Stomach smooth muscle (tissue), 2 donors: Measurements from ENCODE around the gene SLC22A23.

Experiments used
- H3K27ac ChIP-seq: one replicate; pipeline ENCODE4 v1.7.0; 2013; ENCODE audit warnings: mild to moderate bottlenecking, low read length, inconsistent platforms
- H3K27me3 ChIP-seq, 2 donors: one replicate each; pipeline ENCODE4 v1.7.0; 2013; ENCODE audit warnings: low read length in 2 of 2; ENCODE audit not compliant: insufficient read depth in 2 of 2, control insufficient read depth in 1 of 2
- H3K36me3 ChIP-seq, 2 donors: one replicate each; pipeline ENCODE4 v1.7.0; 2013; ENCODE audit warnings: low read length in 2 of 2; ENCODE audit not compliant: control insufficient read depth in 2 of 2, insufficient read depth in 2 of 2
- H3K4me1 ChIP-seq: one replicate; pipeline ENCODE4 v1.7.0; 2013; ENCODE audit warnings: low read length; ENCODE audit not compliant: control insufficient read depth, insufficient read depth
- H3K4me3 ChIP-seq, 2 donors: one replicate each; pipeline ENCODE4 v1.7.0; 2013; ENCODE audit warnings: low read length in 2 of 2
- H3K9ac ChIP-seq, 2 donors: one replicate each; pipeline ENCODE4 v1.7.0; 2013; ENCODE audit warnings: low read length in 2 of 2, mild to moderate bottlenecking in 1 of 2
- H3K9me3 ChIP-seq, 2 donors: one replicate each; pipeline ENCODE4 v1.7.0; 2013; ENCODE audit warnings: low read length in 2 of 2; ENCODE audit not compliant: control insufficient read depth in 2 of 2
- donor health status: healthy.
- donor health status: Pancreatic carcinoma.

SLC22A23 gene

DNA sequence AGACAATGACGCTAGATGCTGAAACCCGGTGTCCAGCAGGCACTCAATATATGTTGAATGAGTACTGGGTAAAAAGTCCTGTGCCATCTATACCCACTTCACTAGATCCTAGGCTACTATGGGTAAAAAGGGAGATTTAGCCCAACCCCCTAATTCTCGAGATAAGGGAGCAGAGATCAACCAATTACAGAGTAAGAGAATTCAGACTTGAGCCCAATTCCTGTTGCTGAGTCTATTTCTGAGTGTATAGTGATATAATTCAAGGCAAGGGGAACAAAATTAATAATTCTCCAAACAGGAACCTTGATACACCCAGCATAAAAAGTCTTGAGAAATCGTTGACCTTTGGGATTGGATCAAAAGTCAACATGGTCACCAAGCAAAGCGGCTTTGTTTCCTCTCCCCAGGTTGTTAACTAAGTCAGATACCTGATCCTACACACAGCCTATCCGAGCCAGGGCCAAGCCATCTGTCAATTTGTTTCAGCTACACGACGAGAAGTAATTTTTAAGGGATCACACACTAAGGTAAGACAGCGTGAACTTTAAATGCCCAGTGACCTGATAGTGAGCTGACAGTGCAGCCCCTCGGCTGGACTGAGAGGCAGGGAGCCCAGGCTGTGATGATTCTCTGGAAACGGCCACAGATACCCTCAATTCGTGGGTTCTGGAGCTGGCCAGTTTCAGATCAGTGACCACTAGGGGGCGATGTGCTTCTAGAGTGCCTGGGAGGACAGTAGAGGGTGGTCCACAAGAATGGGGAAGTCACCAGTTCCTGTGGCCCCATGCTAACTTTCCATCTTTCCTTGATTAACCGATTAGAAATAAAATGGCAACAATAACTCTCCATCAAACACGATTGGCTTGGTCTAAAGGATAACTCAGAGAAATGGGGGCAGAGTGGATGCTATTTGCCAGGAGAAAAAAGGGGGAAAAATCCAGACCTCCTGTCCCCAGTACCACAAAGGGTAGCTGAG, 46.2 kb downstream of the SLC22A23 start:
- Histone ChIP-seq H3K27ac (no peak overlapping the region), H3K9me3 (peaks cover 0 to 4% of the 10 kb centered on the region in 2 donors), H3K27me3 (no peaks in the 10 kb centered on the region), H3K36me3 (peaks cover 2 to 9% of the 10 kb centered on the region in 2 donors), H3K4me1 (no peaks in the 10 kb centered on the region), H3K9ac (no peak overlapping the region), H3K4me3 (no peak overlapping the region)

DNA sequence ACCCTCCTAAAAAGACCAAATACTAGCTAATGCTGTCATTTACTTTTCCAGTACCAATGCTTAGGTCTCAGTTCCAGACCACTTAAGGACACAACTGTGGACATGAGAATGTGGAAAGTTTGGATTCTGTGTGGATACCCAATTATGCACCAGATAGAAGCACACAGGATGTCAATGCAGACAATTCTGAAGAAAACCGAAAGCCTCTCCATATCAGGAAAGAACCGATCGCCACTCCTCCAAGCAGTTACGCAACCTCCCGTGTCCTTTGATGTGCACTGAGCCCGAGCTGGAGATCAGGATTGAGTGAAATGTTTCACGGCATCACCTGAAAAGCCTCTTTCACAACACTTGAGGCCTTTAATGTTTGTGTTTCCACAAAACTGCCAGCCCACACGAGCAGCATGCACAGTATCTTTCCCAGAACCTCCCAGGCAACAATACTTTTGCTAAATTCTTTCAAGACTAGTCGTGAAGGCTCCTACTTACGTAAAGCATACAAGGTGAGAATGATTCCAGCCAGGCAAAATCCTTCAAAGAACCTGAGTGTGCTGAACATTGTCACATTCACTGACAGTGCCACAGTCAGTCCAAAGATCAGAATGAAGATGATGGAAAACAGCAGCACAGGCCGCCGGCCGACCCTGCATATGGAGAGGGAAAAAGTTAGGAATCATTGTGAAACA, 47.0 kb downstream of the SLC22A23 start:
- Histone ChIP-seq H3K4me1 (no peaks in the 10 kb centered on the region), H3K36me3 (peaks cover 2 to 9% of the 10 kb centered on the region in 2 donors), H3K27ac (no peak overlapping the region), H3K27me3 (no peaks in the 10 kb centered on the region), H3K9me3 (peaks cover 0 to 4% of the 10 kb centered on the region in 2 donors), H3K9ac (no peak overlapping the region), H3K4me3 (no peak overlapping the region)

DNA sequence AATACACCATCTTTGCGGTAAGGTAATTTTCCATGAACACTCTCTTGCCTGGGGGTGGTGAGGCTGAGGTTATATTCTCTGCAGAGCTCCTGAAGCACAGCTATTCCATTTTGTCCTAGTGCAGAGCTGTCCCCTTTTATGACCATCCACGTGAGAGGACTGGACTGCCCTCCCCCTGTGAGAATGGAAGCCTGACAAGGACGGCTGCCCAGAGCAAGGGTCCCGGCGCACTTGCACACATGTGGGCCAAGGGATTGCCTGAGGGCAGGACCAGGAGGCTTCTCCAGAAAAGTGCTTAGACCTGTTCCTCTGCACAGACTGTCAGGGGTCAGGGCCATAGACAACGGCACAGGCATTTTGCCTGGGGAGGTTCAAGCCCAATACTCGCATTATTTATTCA, 48.2 kb downstream of the SLC22A23 start:
- no peak overlapping the region for H3K9ac ChIP-seq
- H3K4me1 ChIP-seq, result no peaks in the 10 kb centered on the region
- H3K9me3 ChIP-seq, result peaks cover 0 to 4% of the 10 kb centered on the region in 2 donors
- H3K36me3 ChIP-seq, result peaks cover 2 to 9% of the 10 kb centered on the region in 2 donors
- H3K27ac ChIP-seq, result no peak overlapping the region
- H3K27me3 ChIP-seq, result no peaks in the 10 kb centered on the region
- no peak overlapping the region for H3K4me3 ChIP-seq

GRCh38 chr6:3407840-3408239, 49.0 kb downstream of the SLC22A23 start:
- no peaks in the 10 kb centered on the region for H3K4me1 ChIP-seq
- H3K9me3 ChIP-seq, result peaks cover 0 to 4% of the 10 kb centered on the region in 2 donors
- H3K36me3 ChIP-seq, result peaks cover 2 to 7% of the 10 kb centered on the region in 2 donors
- H3K27ac ChIP-seq, result no peak overlapping the region
- no peak overlapping the region for H3K9ac ChIP-seq
- H3K4me3 ChIP-seq, result no peak overlapping the region
- no peaks in the 10 kb centered on the region for H3K27me3 ChIP-seq

DNA sequence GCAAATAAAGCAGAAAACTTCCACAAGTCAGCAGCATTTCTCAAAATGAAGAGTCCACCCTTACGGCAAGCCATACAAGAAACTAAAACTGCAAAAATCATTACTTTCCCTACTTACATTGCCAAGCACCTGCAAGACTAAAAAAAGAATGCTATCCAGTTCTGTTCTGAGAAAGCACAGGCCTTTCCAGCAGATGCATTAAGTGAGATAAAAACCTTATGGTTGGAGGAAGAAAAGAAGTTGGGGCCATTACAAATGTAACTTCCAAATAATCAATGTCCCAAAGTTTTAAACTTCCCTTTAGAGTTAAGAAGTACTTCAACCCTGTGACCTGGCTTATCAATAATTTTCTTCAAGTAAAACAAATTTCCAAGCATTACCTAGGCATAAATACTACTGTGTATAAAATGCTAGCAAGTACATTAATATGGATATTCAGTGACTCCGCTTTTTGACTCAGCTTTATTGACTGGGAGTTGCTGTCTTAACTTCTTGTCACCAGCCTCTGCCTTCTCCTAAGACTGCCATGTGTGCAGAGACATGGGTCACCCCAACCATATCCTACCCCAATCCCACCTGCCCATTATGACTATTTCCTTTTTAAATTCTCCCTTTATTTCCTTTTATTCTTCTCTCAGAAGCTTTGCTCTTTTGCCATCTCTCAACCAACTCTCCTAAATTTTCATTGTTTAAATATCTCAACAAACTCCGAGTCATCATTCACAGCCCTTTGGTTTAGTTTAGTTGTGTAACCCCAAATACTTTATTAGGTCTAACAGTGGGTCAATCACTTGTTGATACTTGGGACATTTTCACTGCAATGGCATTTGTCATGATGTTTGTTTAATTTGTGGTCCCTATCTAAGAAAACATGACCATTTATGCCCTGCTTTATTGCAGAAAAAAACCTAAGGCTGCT, 49.7 kb downstream of the SLC22A23 start:
- no peaks in the 10 kb centered on the region for H3K9me3 ChIP-seq
- no peak overlapping the region for H3K9ac ChIP-seq
- H3K27ac ChIP-seq, result no peak overlapping the region
- H3K4me1 ChIP-seq, result no peaks in the 10 kb centered on the region
- no peaks in the 10 kb centered on the region for H3K27me3 ChIP-seq
- H3K36me3 ChIP-seq, result peaks cover 0 to 3% of the 10 kb centered on the region in 2 donors
- no peak overlapping the region for H3K4me3 ChIP-seq

GRCh38 chr6:3406362-3406821, 50.5 kb downstream of the SLC22A23 start:
- no peak overlapping the region for H3K9ac ChIP-seq
- peaks cover 0 to 3% of the 10 kb centered on the region in 2 donors for H3K36me3 ChIP-seq
- H3K4me1 ChIP-seq, result no peaks in the 10 kb centered on the region
- H3K9me3 ChIP-seq, result no peaks in the 10 kb centered on the region
- no peak overlapping the region for H3K4me3 ChIP-seq
- no peak overlapping the region for H3K27ac ChIP-seq
- H3K27me3 ChIP-seq, result no peaks in the 10 kb centered on the region

DNA sequence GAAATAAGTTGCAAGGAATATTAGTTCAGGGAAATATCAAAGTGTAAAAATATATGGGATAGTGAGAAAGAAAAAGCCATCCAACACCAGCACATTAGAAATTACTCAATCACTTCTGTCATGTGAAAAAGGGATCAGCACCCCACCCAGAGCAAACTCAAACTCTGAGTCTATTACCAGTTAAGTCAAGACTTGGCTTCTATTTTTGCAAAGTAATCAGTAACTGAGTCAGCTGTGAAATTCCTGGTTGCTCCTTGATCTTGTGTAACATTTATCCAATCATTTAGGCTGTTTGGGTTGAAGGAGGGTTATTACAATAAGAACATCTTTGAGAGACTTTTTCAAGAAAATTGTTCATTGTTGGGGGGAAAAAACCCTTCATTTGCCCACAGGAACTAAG, 51.2 kb downstream of the SLC22A23 start:
- Histone ChIP-seq H3K4me3 (no peak overlapping the region), H3K27ac (no peak overlapping the region), H3K9ac (no peak overlapping the region), H3K9me3 (no peaks in the 10 kb centered on the region), H3K27me3 (no peaks in the 10 kb centered on the region), H3K4me1 (no peaks in the 10 kb centered on the region), H3K36me3 (peaks cover 0 to 3% of the 10 kb centered on the region in 2 donors)

DNA sequence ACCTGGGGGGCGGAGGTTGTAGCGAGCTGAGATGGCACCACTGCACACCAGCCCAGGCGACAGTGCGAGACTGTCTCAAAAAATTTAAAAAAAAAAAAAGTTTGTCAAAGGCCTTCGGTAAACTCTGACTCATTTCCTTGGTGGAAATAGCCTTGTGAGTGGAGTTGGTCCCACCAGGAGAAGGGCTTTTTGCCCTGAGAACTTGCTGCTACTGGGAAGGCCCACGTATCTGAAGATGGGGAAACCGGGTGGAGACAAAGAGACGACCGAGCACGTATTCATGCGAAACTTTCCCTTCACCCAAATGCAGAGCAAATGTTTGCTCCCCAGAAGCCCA, 51.7 kb downstream of the SLC22A23 start:
- H3K27ac ChIP-seq, result no peak overlapping the region

DNA sequence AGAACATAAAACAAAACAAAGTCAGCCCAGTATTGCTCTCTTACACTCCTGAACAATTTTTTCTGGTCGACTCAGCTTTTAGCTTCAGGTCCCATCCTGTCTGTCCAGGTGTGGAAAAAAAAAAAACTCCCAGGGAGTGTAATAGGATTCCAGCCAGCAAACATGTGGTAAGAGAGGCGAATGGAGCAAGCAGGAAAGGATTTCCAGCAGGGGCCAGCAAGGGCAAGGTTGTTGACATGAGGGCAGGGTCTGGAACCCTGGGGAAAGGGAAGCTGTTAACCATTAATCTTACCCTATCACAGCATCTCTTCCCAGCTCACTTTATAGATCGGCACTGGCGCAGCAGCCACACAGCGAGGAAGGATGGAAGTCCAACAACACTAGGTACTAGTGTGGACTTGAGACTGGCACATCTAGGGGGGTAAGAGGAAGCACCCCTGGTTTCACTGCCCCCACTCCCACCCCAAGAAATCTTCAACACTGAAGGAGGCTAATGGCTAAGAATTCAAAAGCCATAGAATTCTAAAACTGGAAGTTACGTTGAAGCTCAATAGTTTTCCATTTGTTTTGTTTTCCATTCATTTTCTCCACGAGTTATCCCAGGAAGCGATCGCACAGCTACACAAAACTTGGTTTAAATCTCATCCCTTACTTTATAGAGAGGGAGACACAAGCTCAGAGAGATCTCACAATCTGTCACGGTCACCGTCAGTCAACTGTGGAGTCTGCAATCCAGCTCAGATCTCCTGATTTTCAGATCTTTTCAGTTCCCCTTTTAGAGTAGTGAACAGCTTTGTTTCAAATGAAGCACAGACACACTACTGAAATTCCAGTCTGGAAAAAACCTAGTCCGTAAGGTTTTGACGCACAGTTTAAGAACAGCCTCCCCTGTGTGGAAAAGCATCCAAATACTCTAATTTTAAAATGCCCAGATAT, 53.3 kb downstream of the SLC22A23 start:
- Histone ChIP-seq H3K27ac (no peak overlapping the region), H3K9ac (no peak overlapping the region), H3K36me3 (no peaks in the 10 kb centered on the region), H3K4me3 (no peak overlapping the region), H3K27me3 (no peaks in the 10 kb centered on the region), H3K4me1 (no peaks in the 10 kb centered on the region), H3K9me3 (no peaks in the 10 kb centered on the region)

More for the DNA sequence above, 51.7 kb downstream of the SLC22A23 start:
- Histone ChIP-seq H3K4me3 (no peak overlapping the region), H3K36me3 (peaks cover 0 to 3% of the 10 kb centered on the region in 2 donors), H3K9me3 (no peaks in the 10 kb centered on the region), H3K4me1 (no peaks in the 10 kb centered on the region), H3K27me3 (no peaks in the 10 kb centered on the region), H3K9ac (no peak overlapping the region)
